Daoy (cell line): ENCODE measurements around the gene NAA10. TPM values are rescaled to one million over a fixed set of nuclear protein-coding genes. Genes with fewer than 3 reads are reported as not detected.

Experiments
- DNase-seq: peaks from one replicate; pipeline ENCODE4 v3.0.0-alpha.2; 2015; ENCODE audit warnings: low read depth
- total RNA-seq: library from RNA; depleted of rRNA; stranded (reverse); fragments of >200 nt; shearing (Covaris generic); gene quantifications from 2 replicates; pipeline ENCODE4 v1.2.3, GENCODE V29; 2014

The NAA10 gene
- total RNA-seq, 1 experiment from 2014 or later: 128 TPM

GRCh38 chrX:153966841-153967535 is 32.2 kb upstream of the NAA10 start:
- DNase-seq: no peak

GRCh38 chrX:153966283-153966688 is 31.4 kb upstream of the NAA10 start:
- DNase-seq: no peak

- no peak for DNase-seq
These were observed 30.6 kb upstream of the NAA10 start for GRCh38 chrX:153965406-153965805.

GRCh38 chrX:153964105-153964504 is 29.3 kb upstream of the NAA10 start:
- DNase-seq: no peak

- no peak for DNase-seq
These were observed 28.7 kb upstream of the NAA10 start for GRCh38 chrX:153963546-153963945.

- no peak for DNase-seq
These were observed 26.5 kb upstream of the NAA10 start for GRCh38 chrX:153961292-153961691.

GRCh38 chrX:153960786-153961185 is 25.9 kb upstream of the NAA10 start:
- DNase-seq: no peak

- DNase-seq: no peak
These were observed 25.2 kb upstream of the NAA10 start for GRCh38 chrX:153960077-153960476.

- DNase-seq: no peak
These were observed 24.8 kb upstream of the NAA10 start for GRCh38 chrX:153959649-153960048.

- no peak for DNase-seq
These were observed 23.8 kb upstream of the NAA10 start for GRCh38 chrX:153958605-153959004.

- no peak for DNase-seq
These were observed 22.4 kb upstream of the NAA10 start for GRCh38 chrX:153957224-153957623.

GRCh38 chrX:153956044-153956907 is 21.4 kb upstream of the NAA10 start:
- DNase-seq: no peak

- DNase-seq: no peak
These were observed 20.4 kb upstream of the NAA10 start for GRCh38 chrX:153955228-153955732.

GRCh38 chrX:153954558-153955227 is 19.9 kb upstream of the NAA10 start:
- DNase-seq: no peak

GRCh38 chrX:153953892-153954557 is 19.2 kb upstream of the NAA10 start:
- no peak for DNase-seq

GRCh38 chrX:153953342-153953830 is 18.5 kb upstream of the NAA10 start:
- DNase-seq: peak; percentile 63

- no peak for DNase-seq
These were observed 17.7 kb upstream of the NAA10 start for GRCh38 chrX:153952373-153953026.

GRCh38 chrX:153951683-153952372 is 17.0 kb upstream of the NAA10 start:
- no peak for DNase-seq

- DNase-seq: no peak
These were observed 15.3 kb upstream of the NAA10 start for GRCh38 chrX:153950127-153950526.
